CD4-positive, CD25-positive, alpha-beta regulatory T cell (primary cell): ENCODE measurements around the gene THSD7B. TPM values are rescaled to one million over a fixed set of nuclear protein-coding genes. Genes with fewer than 3 reads are reported as not detected.

Experiments
- ATAC-seq, 2 donors: fragments of 150-1000 bp; cut with Tn5 transposase; one replicate each; pipeline ENCODE4 v1.10.0; 2021; ENCODE audit warnings: low read depth in 2 of 2, moderate number of reproducible peaks in 2 of 2, moderate library complexity in 1 of 2
- DNase-seq, 3 donors: peaks; one replicate each; pipeline versions ENCODE4 v3.0.0 to v3.0.0-alpha.2; 2012 to 2022; ENCODE audit warnings: mixed read lengths in 1 of 3
- H3K27ac ChIP-seq: one replicate; pipeline ENCODE4 v1.7.0; 2013; ENCODE audit warnings: mild to moderate bottlenecking, low read length; ENCODE audit not compliant: insufficient read depth, poor library complexity, severe bottlenecking
- H3K27me3 ChIP-seq: one replicate; pipeline ENCODE4 v1.7.0; 2013; ENCODE audit warnings: low read length; ENCODE audit not compliant: control insufficient read depth, insufficient read depth
- H3K36me3 ChIP-seq: one replicate; pipeline ENCODE4 v1.7.0; 2013; ENCODE audit warnings: mild to moderate bottlenecking, low read length, moderate library complexity; ENCODE audit not compliant: control insufficient read depth, insufficient read depth
- H3K4me1 ChIP-seq: 2 replicates; pipeline ENCODE4 v1.7.0; 2013; ENCODE audit warnings: mild to moderate bottlenecking, low read length; ENCODE audit not compliant: insufficient read depth, control insufficient read depth, poor library complexity, severe bottlenecking
- H3K4me3 ChIP-seq: one replicate; pipeline ENCODE4 v1.7.0; 2013; ENCODE audit warnings: low read depth, mild to moderate bottlenecking, low read length, moderate library complexity
- H3K9me3 ChIP-seq, 2 experiments: 1 replicate in 1 of 2; 2 replicates in 1 of 2; pipeline ENCODE4 v1.7.0; 2013; ENCODE audit warnings: low read length in 2 of 2, mild to moderate bottlenecking in 1 of 2, moderate library complexity in 1 of 2; ENCODE audit not compliant: control insufficient read depth in 2 of 2
- H3K27ac Mint-ChIP-seq, 3 donors: one replicate each; pipeline ENCODE4 v1.8.0; 2020 to 2022; ENCODE audit warnings: mild to moderate bottlenecking in 3 of 3, mixed read lengths in 3 of 3, moderate library complexity in 2 of 3
- H3K27me3 Mint-ChIP-seq: one replicate; pipeline ENCODE4 v1.8.0; 2022; ENCODE audit warnings: mild to moderate bottlenecking, mixed read lengths
- H3K36me3 Mint-ChIP-seq: one replicate; pipeline ENCODE4 v1.8.0; 2020; ENCODE audit warnings: mixed read lengths
- H3K4me1 Mint-ChIP-seq, 4 donors: one replicate each; pipeline ENCODE4 v1.8.0; 2020 to 2022; ENCODE audit warnings: mixed read lengths in 4 of 4, mild to moderate bottlenecking in 1 of 4
- H3K4me3 Mint-ChIP-seq, 4 donors: one replicate each; pipeline ENCODE4 v1.8.0; 2020 to 2022; ENCODE audit warnings: mild to moderate bottlenecking in 4 of 4, mixed read lengths in 4 of 4, moderate library complexity in 3 of 4
- H3K9me3 Mint-ChIP-seq, 7 donors: one replicate each; pipeline ENCODE4 v1.8.0; 2020 to 2022; ENCODE audit warnings: mixed read lengths in 7 of 7, mild to moderate bottlenecking in 3 of 7, moderate library complexity in 2 of 7
- polyA plus RNA-seq, 4 donors: library from polyadenylated mRNA; unstranded; fragments of 300-500 nt; fragmentation: Illumina TruSeq; gene quantifications; one replicate each; pipeline ENCODE4 v1.2.3, GENCODE V29; 2021
- total RNA-seq: library from RNA; stranded (reverse); gene quantifications from one replicate; pipeline ENCODE4 v1.2.3, GENCODE V29; 2022

The THSD7B gene
- total and polyA plus RNA-seq, 5 donors from 2014 or later = not detected

DNA sequence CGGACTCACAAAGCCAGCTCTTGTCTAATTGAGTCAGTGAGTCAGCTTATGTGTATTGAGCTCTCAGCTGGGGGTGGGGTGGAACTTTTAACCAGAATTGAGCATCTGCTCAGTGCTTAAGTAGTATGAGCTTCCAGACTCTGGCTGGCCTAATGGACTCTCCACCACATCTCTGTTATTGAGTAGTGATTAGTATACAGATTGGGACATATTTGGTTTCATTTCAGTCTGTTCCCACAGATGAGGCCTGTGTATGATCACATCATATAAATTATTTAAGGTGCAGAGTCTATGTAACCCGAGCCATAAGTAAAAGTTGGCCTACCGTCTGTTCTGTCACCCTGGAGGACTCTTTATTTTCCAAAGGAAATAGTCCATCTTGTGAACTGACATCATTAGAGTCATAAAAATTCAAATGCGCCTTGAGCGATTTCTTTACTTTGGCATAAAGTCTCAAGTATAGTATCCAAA is 152.1 kb downstream of the THSD7B start:
- H3K4me1 Mint-ChIP-seq = no peaks in the 10 kb centered on the region
- no peak overlapping the region for H3K27ac ChIP-seq
- DNase-seq = no peak
- H3K27ac Mint-ChIP-seq = no peak overlapping the region
- no peaks in the 10 kb centered on the region for H3K4me1 ChIP-seq
- no peaks in the 10 kb centered on the region for H3K9me3 ChIP-seq
- no peaks in the 10 kb centered on the region for H3K27me3 ChIP-seq
- ATAC-seq = no peak
- no peaks in the 10 kb centered on the region for H3K27me3 Mint-ChIP-seq
- H3K36me3 Mint-ChIP-seq = no peaks in the 10 kb centered on the region
- H3K9me3 Mint-ChIP-seq = peaks cover 0 to 3% (median 0%) of the 10 kb centered on the region in 7 donors
- no peak overlapping the region for H3K4me3 ChIP-seq
- no peak overlapping the region for H3K4me3 Mint-ChIP-seq
- no peaks in the 10 kb centered on the region for H3K36me3 ChIP-seq

DNA sequence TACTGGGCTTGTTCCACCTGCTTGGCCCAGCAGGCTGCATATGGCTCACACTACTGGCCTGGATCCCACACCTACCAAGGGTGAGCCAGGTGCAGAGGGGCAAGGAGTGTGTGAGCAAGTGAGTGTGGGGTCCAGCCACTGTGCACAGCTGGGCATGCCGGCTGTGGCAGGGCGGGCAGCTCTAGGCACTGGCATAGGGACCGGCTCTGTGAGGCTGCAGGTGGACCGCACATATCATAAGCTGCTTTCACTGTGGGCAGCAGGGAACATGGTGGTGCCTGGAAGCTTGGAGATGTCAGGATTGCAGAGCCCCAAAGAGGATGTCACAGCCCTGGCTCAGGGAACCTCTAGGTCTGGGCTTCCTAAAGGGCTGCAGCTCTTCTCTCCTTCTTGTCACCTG is 154.3 kb downstream of the THSD7B start:
- no peak overlapping the region for H3K27ac ChIP-seq
- no peak overlapping the region for H3K27ac Mint-ChIP-seq
- no peak overlapping the region for H3K4me3 ChIP-seq
- no peaks in the 10 kb centered on the region for H3K36me3 Mint-ChIP-seq
- peaks cover 0 to 8% (median 0%) of the 10 kb centered on the region in 7 donors for H3K9me3 Mint-ChIP-seq
- H3K4me1 ChIP-seq = no peaks in the 10 kb centered on the region
- no peaks in the 10 kb centered on the region for H3K9me3 ChIP-seq
- H3K4me1 Mint-ChIP-seq = no peaks in the 10 kb centered on the region
- no peaks in the 10 kb centered on the region for H3K36me3 ChIP-seq
- no peaks in the 10 kb centered on the region for H3K27me3 Mint-ChIP-seq
- DNase-seq (no peak), ATAC-seq (no peak)
- no peaks in the 10 kb centered on the region for H3K27me3 ChIP-seq
- H3K4me3 Mint-ChIP-seq = no peak overlapping the region

DNA sequence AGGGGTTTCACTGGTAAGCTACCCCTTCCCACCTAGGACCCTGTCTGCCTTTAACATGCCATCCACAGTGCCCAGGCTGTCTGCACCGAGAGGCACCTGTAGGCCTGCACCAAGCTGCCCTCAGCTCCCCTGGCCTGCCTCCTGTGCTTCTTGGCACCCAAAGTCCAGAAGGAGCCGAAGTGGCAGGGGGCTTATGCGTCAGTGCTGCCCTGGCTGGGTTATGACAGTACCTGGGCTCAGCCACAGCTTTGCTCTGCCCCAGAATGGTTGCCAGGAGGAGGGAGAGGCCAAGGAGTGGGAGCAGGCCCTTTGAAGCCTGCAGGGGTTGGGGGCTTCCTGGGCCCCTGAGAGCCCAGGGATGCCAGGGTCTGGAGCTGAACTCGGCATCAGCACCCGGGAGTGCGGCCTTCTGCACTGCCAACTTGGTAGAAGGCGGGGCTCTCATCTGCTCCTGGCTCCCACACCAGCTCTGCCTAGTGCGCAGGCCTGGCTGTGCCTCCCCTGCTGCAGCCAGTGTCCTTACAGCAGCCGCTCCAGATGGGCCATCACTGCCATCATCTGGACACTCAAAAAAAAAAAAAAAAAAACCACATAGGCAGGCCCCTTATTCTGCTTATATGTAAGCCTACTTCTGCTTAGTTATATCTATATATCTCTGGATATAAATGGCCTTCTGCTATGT is 155.4 kb downstream of the THSD7B start:
- no peak overlapping the region for H3K27ac Mint-ChIP-seq
- no peaks in the 10 kb centered on the region for H3K36me3 Mint-ChIP-seq
- Histone ChIP-seq H3K9me3 (no peaks in the 10 kb centered on the region), H3K27ac (no peak overlapping the region), H3K4me1 (no peaks in the 10 kb centered on the region), H3K27me3 (no peaks in the 10 kb centered on the region), H3K36me3 (no peaks in the 10 kb centered on the region), H3K4me3 (no peak overlapping the region)
- H3K4me3 Mint-ChIP-seq = no peak overlapping the region
- no peaks in the 10 kb centered on the region for H3K4me1 Mint-ChIP-seq
- DNase-seq (no peak), ATAC-seq (no peak)
- H3K9me3 Mint-ChIP-seq = peaks cover 0 to 13% (median 0%) of the 10 kb centered on the region in 7 donors
- H3K27me3 Mint-ChIP-seq = no peaks in the 10 kb centered on the region

DNA sequence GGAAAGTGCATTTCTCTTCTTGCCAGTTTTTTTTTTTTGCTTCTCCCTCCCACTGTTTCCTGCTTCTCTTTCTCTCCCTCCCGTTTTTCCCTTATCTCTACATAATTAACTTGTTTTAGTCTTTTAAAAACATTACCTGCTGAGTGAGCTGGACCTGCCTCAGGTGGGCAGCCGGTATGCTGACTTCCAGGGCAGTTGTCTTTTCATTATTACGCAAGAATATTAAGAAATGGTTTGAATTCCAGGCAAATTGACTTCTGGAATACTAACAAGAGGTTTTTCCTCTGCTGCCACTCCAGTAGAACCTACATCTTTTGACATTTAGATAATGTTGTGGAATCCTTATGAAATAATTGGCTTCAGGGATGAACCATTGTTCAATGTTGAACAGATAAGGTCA is 161.8 kb downstream of the THSD7B start:
- no peaks in the 10 kb centered on the region for H3K4me1 ChIP-seq
- peaks cover 11% of the 10 kb centered on the region for H3K27me3 Mint-ChIP-seq

DNA sequence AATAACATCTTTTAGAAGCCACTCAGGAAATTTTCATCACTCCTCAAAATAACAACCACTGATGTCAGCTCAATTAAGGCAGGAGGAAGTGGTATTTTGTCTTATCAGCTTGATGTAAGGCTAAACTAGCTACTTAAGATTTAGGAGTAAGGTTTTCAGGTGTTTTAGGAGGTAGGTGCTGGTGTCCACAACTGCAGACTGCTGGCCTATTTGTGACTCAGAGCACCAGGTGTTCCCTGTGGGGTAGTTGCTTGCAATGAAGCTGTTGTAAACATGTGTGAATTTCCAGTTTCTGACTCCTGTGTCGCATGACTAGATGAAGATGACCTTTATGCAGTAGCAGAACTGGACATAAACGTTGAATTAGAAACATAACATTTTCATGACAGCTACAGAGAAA is 164.2 kb downstream of the THSD7B start:
- ATAC-seq (no peak), DNase-seq (no peak)
- no peak overlapping the region for H3K4me3 Mint-ChIP-seq
- H3K36me3 Mint-ChIP-seq = no peaks in the 10 kb centered on the region
- H3K4me3 ChIP-seq = no peak overlapping the region
- H3K36me3 ChIP-seq = no peaks in the 10 kb centered on the region
- H3K9me3 ChIP-seq = no peaks in the 10 kb centered on the region
- peaks cover 2% of the 10 kb centered on the region for H3K27me3 ChIP-seq
- H3K27me3 Mint-ChIP-seq = peaks cover 20% of the 10 kb centered on the region
- H3K9me3 Mint-ChIP-seq = peaks cover 0 to 7% (median 1%) of the 10 kb centered on the region in 7 donors
- peaks cover 0 to 6% (median 2%) of the 10 kb centered on the region in 4 donors for H3K4me1 Mint-ChIP-seq
- H3K4me1 ChIP-seq = no peaks in the 10 kb centered on the region
- H3K27ac Mint-ChIP-seq = no peak overlapping the region
- no peak overlapping the region for H3K27ac ChIP-seq

More for the DNA sequence above, 161.8 kb downstream of the THSD7B start:
- Histone ChIP-seq H3K36me3 (no peaks in the 10 kb centered on the region), H3K27me3 (peaks cover 2% of the 10 kb centered on the region), H3K4me3 (no peak overlapping the region), H3K27ac (no peak overlapping the region), H3K9me3 (no peaks in the 10 kb centered on the region)
- H3K4me3 Mint-ChIP-seq = no peak overlapping the region
- no peak overlapping the region for H3K27ac Mint-ChIP-seq
- peaks cover 0 to 13% (median 1%) of the 10 kb centered on the region in 7 donors for H3K9me3 Mint-ChIP-seq
- H3K4me1 Mint-ChIP-seq = peaks cover 0 to 6% (median 2%) of the 10 kb centered on the region in 4 donors
- DNase-seq (no peak), ATAC-seq (no peak)
- no peaks in the 10 kb centered on the region for H3K36me3 Mint-ChIP-seq

DNA sequence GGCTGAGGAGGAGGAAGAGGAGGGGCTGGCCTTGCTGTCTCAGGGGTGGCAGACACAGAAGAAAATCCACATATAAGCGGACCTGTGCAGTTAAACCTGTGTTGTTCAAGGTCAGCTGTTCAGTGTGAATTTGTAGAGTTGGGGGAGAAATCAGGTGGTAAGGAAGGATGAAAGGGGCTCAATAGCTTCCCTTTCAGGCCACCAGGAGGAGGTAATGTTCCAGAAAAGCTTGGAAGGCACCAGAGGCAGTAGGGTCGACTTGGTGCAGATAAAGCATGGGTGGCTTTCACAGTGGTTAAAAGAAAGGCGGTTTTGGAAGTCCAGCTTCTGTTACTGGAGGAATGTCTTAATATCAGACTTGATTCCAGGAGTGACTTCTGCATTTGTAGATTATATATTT is 167.4 kb downstream of the THSD7B start:
- ATAC-seq = no peak
- Histone ChIP-seq H3K27ac (no peak overlapping the region), H3K4me3 (no peak overlapping the region), H3K36me3 (no peaks in the 10 kb centered on the region), H3K27me3 (peaks cover 2% of the 10 kb centered on the region), H3K4me1 (no peaks in the 10 kb centered on the region), H3K9me3 (no peaks in the 10 kb centered on the region)
- Mint-ChIP-seq H3K4me1 (peaks cover 0 to 6% (median 2%) of the 10 kb centered on the region in 4 donors), H3K27ac (no peak overlapping the region), H3K4me3 (no peak overlapping the region), H3K27me3 (peaks cover 20% of the 10 kb centered on the region), H3K36me3 (no peaks in the 10 kb centered on the region), H3K9me3 (peaks cover 0 to 3% (median 1%) of the 10 kb centered on the region in 7 donors)
- DNase-seq = no peak

DNA sequence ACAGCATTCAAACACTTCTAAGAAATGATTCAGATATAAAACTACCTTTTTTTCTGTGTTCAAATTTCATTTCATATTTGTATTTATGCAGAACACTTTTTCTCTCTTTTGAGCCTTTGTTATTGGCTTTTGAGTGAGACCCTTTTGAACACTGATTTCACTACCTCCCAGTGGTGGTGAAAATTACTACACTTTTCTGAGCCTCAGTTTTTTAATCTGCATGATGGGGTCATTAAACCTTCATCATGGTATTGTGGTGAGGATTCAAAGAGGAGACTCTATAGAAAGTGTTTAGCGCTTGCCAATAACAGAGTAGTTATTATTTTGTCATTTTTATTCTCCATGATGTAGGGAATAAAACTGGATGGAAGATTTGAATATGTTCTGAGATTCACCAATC is 169.8 kb downstream of the THSD7B start:
- peaks cover 0 to 1% (median 0%) of the 10 kb centered on the region in 7 donors for H3K9me3 Mint-ChIP-seq
- no peak for ATAC-seq

DNA sequence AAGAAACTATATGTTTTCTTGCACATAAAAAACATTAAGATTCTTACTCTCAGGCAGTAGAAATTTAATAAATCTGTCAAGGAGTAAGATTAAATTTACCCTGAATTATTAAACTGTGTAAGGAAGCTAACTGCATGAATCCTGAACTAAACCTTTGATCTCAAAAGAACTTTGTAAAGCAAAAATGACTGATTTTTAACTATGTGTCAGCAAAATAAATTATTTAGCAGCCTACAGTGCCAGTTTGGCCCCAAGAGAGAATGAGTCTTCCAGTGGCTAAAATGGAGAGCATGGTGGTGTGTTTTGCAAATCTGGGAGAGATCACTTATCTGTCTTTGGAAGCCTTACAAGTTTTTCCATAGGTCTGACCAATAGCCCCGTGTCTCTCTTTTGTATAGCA is 190.7 kb downstream of the THSD7B start:
- Mint-ChIP-seq H3K4me1 (no peaks in the 10 kb centered on the region), H3K27ac (no peak overlapping the region), H3K36me3 (no peaks in the 10 kb centered on the region), H3K4me3 (no peak overlapping the region), H3K27me3 (no peaks in the 10 kb centered on the region), H3K9me3 (peaks cover 0 to 5% (median 0%) of the 10 kb centered on the region in 7 donors)
- no peaks in the 10 kb centered on the region for H3K27me3 ChIP-seq
- H3K4me3 ChIP-seq = no peak overlapping the region
- no peaks in the 10 kb centered on the region for H3K4me1 ChIP-seq
- no peaks in the 10 kb centered on the region for H3K9me3 ChIP-seq
- ATAC-seq = no peak
- no peaks in the 10 kb centered on the region for H3K36me3 ChIP-seq
- no peak for DNase-seq
- no peak overlapping the region for H3K27ac ChIP-seq

More for the DNA sequence above, 169.8 kb downstream of the THSD7B start:
- no peaks in the 10 kb centered on the region for H3K4me1 Mint-ChIP-seq
- no peak overlapping the region for H3K4me3 Mint-ChIP-seq
- no peaks in the 10 kb centered on the region for H3K36me3 Mint-ChIP-seq
- H3K4me3 ChIP-seq = no peak overlapping the region
- H3K27ac ChIP-seq = no peak overlapping the region
- no peak for DNase-seq
- no peaks in the 10 kb centered on the region for H3K9me3 ChIP-seq
- peaks cover 9% of the 10 kb centered on the region for H3K27me3 Mint-ChIP-seq
- H3K27me3 ChIP-seq = peaks cover 2% of the 10 kb centered on the region
- H3K4me1 ChIP-seq = no peaks in the 10 kb centered on the region
- H3K27ac Mint-ChIP-seq = no peak overlapping the region
- H3K36me3 ChIP-seq = no peaks in the 10 kb centered on the region
